CD4-positive, alpha-beta T cell treated with Interleukin-10 for 1 hour (primary cell): ENCODE results near the gene MRAP.
"Not testable (repeated sequence)": the region's sequence is repeated elsewhere in the genome, so short reads cannot be mapped to it uniquely, and the experiment has no call there.

Experiments used
- DNase-seq: peaks from one replicate; pipeline ENCODE4 v3.0.0-alpha.2; 2020

Gene MRAP

DNA sequence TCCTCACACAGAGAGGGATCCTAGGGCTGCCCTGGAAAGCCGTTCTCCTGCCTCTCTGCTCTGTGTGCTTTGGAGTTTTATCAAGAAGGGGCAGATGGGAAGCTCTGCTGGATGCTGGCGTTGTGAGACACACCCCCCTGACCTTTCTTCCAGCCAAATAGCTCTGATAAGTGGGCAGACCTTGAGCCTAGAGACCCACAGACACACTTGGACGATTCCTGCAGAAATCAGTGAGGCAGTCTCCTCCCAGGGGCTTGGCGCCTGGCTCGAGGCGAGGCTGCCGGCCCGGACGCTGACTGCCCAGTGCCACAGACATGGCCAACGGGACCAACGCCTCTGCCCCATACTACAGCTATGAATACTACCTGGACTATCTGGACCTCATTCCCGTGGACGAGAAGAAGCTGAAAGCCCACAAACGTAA is at the start of gene MRAP:
Gene MRAP, plus strand, starts transcription at position 198 of the 424 bp plus-strand sequence. Its CDS starts 117 bp downstream, at position 315.
- no peak for DNase-seq

DNA sequence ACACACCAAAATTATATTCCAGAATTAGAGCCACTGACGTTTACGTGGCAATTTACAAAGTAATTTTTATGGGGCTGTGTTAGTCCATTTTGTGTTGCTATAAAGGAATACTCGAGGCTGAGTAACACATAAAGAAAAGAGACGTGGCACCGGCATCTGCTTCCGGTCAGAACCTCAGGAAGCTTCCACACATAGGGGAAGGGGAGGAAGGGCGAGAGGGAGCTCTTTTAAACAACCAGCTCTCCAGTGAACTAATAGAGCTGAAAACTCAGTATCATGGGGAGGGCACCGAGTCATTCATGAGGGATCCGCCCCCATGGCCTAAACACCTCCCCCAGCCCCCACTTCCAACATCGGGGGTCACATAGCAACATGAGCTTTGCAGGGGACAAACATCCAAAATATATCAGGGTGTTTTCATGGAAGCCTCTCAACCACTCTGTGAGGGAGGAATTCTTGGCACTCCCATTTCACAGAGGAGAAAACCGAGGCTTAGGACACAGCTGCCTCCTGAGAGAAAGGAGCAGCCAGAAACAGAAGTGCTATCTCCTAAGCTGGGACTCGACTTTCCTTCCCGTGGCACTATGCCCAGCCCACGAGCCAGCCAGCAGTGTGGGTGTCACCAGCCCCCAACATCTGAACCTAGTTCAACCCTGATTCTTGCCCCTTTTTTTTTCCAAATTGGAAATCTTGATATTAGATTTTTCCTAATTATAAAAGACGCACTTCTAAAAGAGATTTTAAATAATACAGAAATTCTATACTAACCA is 49.0 kb upstream of the MRAP start:
- DNase-seq: no peak

DNA sequence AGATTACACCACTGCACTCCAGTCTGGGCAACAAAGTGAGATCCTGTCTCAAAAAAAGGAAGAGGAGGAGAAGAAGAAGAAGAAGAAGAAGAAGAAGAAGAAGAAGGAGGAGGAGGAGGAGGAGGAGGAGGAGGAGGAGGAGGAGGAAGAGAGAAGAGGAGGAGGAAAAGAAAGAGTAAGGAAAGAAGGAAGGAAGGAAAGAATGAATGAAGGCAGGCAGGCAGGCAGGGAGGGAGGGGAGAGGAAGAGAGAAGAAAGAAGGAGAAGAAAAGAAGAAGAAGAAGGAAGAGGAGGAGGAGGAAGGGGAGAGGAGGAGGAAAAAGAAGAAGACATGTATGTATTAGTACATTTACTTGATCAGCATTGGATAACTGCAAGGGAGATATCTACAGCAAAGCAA is 46.5 kb upstream of the MRAP start:
- DNase-seq: no peak

DNA sequence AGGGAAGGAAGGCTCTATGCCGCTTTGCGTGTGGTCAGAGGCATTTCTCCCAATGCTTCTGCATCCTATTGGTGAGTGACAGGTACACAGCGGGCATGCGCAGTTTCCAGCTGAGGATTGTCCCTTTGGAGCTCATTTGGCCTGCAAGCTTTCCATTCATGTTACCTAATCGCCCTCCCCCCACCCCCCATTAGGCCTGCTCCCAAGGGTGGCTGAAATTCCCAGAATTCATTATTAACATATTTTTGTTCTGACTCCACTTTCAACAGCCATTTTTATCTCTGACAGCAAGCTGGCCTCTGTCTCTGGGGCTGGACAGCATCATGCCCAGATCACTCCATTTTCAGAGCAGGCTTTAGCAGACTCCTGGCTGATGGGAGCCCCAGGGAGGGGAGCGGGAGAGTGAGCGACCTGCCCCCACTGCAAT is 45.4 kb upstream of the MRAP start:
- DNase-seq: no peak

DNA sequence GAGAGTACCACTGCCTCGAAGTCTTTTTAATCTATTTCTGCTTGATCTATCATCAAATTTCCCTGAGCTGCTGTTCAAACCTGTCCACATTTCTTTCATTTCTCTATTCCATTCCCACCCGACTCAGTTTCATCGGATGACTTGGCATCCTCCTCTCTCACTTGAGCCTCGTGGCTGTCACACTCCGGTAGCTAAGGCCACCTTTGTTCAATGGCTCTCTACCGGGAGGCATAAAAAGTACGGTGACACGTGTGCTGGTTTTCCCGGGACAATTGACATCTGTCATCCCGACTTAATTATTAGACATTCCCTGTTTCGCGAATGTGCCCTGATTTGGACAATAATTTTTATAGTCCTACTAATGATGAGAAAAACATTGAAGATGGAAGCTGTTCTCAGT is 42.4 kb upstream of the MRAP start:
- DNase-seq: no peak

DNA sequence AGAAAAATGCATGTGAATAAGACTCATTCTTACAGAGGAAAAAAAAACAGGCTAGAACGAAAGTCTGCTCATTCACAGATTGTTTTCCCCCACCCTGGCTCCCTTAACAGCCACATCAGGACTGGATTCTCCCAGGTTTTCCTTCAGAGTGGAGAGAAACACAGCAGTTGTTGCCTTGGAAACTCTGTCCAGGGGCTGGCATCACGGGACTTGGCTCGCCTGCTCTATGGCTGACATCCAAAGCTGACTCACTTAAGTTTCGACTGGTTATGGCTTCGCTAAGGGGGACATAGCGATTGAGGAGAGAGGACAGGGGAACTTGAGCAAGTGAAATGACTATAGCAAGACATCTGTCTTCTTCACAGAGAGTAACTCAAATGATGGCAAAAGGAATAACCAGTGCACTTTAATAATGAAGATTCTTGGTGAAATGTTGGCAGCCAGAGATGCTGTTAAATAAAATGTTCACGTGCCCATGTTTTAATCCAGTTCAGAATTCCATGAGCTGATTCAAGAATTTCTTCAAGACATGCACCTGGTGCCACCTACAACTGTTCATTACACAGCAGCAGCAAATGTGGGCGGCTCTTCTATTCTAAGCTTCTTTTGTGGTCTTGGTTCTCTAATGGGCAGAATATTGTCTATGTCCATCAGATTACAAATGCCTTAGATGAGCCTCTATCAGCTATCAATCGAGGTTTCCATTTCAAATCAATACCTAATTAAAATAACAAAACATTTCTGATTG is 41.6 kb upstream of the MRAP start:
- DNase-seq: no peak

DNA sequence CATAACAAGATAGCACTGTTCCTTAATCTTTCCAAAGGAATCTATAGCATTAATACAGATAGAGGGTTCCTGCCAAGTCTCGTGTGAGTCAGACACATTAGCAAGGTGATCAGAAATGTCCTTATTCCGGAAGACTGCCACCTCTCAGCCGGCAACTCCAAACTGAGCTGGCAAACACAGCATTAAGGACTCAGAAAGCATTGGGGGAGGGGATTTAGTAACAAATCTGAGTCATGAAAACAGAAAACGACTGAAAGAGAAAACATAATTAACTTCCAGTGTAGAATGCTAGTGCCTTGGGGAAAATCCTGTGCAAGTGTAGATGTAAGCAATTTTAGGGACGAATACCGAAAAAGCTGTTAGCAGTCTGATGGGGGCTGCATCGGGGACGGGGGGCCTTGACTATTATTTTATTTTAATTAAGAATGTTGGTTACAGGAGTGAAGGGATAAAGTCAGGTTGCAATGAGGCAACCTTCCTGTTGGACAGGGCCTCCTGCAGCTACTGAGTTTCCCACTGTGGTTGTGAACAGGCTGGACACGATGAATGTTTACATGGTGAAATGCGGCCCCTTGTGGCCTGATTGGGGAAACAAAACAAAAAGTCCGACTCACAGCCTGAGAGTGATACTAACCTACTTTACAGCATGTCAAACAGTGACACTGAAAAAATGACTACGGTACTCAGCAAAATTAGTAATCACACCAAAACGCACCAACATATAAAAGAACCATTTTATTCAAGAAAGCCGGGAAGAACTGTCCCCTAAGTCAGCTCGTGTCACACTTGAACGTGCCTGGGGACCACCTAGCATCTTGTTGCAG is 40.5 kb upstream of the MRAP start:
- DNase-seq: peak; percentile 43

DNA sequence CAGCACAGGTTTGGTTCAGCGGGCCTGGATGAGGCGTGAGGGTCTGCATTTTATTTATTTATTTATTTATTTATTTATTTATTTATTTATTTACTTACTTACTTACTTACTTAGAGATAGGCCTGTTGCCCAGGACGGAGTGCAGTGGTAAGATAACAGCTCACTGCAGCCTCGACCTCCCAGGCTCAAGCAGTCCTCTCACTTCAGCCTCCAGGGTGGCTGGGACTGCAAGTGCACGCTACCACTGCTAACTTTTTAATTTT is 39.9 kb upstream of the MRAP start:
- not testable (repeated sequence) for DNase-seq

DNA sequence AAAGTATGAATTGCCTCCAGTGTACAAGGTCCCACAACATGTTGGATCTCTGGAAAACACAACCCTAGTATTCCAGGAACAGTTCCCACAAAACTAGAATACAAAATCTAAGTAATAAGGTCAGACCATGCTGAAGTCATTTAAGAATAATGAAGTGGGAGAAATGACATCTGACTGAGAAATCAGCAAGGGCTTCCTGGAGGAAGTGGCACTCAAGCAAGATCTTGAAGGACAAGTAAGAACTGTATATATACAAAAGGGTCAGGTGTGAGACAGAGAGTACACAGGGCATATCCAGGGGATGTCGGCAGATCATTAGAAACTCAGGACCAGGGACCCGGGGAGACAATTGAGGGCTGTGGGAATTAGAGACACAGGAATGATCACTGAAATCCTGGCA is 38.5 kb upstream of the MRAP start:
- DNase-seq: no peak

DNA sequence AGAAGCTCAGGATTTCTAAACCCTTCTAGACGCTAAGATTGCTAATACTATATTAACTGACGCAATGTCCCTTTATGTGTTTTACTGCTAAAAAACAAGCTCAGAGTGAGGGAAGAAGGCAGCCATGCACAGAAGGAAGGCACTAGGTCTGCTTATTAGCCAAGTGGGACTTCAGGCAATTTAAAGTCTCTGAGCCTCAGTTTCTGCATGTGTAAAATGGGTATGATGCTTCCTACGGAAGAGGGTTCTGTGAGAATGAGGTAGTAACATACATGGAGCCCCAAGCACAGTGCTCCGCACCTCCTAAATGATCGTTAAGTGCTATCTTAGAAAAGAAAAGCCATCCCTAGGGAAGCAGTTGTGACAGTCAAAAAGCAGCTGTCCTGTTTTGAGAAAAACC is 36.7 kb upstream of the MRAP start:
- DNase-seq: no peak

DNA sequence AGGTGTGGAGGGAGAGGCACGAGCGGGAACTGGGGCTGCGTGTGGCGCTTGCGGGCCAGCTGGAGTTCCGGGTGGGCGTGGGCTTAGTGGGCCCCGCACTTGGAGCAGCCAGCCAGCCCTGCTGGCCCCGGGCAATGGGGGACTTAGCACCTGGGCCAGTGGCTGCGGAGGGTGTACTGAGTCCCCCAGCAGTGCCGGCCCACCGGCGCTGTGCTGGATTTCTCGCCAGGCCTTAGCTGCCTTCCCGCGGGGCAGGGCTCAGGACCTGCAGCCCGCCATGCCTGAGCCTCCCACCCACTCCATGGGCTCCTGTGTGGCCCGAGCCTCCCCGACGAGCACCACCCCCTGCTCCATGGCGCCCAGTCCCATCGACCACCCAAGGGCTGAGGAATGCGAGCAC is 33.3 kb upstream of the MRAP start:
- not testable (repeated sequence) for DNase-seq

DNA sequence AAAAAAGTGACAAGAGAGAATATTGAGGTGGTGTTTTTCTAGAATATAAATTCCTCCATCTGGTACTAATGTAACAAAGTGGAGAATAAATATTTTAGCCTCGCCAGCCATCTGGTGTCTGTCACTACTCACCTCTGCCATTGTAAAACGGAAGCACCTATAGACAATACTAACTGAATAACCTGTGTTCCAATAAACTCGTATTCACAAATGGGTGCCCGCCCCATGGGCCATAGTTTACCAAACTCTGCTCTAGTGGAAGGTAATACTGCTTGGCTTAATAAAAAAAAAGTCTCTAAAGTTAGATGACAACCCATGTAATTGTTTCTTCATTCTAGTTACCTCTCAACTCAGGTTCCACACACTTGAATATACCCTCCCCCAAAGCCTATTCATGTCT is 27.9 kb upstream of the MRAP start:
- no peak for DNase-seq

DNA sequence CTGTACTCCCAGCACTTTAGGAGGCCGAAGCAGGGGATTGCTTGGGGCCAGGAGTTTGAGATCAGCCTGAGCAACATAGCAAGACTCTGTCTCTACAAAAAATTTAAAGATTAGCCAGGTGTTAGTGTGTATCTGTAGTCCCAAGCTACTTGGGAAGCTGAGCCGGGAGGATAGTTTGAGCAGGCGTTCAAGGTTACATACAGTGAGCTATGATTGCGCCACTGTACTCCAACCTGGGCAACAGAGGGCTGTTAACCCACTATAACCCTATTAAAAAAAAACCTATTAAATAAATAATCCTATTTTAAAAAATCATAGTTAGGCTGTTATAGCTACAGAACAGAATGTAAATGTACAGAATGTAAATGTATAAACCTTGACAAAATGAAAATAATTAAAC is 22.0 kb upstream of the MRAP start:
- DNase-seq: no peak

DNA sequence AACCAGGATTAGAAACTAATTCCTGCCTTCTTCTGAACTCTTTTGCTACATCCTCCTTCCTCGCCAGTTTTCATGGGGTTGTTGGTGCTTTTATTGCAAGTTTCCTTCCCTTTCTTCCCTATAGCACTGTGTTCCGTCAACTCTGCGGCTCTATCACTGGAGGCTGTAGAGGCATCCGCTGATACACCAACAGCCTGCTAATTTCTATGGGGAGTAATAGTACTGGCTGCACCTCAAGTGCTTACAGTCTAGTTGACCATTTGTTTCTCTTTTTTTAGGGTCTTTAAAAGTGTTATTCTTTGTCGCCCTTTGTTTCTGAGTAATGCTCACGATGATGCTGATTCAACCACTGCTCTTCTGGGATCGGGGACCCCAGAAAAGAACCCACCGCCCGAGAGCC is 20.6 kb upstream of the MRAP start:
- DNase-seq: no peak

DNA sequence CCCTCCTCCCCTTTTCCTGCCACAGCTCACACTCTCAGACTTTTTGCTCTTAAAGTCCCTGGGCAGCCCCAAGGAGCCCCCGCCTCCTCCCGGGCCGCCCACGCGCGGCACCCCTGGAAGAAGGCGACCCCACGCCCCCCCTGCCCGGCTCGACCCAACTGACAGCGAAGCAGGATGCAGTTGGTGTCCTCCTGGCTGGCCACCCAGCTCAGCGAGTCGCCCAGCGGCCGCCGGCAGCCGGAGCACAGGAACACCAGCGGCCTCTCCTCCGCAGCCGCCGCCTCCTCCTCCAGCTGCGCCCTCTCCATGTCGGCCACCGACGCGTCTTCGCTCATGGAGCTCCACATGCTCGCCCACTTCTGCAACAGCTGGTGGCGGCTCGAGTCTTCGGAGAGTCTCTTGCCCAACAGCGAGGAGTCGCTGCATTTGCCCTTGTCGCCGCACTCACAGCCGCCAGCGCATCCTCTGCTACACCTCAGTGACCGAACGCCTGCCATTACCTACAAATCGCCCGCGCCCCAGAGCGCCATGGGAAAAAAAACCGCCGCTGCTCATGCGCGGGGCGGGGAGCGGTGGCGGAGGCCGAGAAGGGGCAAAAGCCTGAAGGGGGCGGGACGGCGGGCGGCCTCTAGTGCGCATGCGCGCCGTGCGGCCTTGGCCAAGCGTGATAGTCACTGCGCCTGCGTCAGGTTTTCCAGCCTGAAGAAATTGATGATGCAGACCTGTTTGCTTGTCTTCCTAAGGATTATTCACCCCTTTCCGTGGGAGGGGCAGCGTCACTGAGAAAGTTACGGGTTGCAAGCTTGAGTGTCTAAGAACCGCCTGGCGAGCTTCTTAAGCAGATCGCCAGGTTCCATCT is 19.9 kb upstream of the MRAP start, which contains the start of gene MIS18A:
Gene MIS18A, minus strand, starts transcription at position 532 of the 859 bp plus-strand sequence. Its CDS starts 35 bp downstream, at position 497.
- DNase-seq: peak; percentile 97

DNA sequence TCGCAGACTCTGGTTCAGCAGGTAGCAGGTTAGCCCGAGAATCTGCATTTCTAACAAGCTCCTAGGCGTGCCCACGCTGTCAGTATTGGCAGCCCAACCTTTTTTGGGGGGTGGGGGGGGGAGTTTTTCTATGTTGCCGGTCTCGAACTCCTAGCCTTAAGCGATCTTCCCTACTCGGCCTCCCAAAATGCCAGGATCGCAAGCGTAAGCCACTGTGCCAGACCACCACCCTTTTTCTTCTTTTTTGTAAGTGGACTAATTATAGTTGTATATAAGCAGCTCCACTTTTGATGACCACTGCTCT is 19.3 kb upstream of the MRAP start:
- no peak for DNase-seq

DNA sequence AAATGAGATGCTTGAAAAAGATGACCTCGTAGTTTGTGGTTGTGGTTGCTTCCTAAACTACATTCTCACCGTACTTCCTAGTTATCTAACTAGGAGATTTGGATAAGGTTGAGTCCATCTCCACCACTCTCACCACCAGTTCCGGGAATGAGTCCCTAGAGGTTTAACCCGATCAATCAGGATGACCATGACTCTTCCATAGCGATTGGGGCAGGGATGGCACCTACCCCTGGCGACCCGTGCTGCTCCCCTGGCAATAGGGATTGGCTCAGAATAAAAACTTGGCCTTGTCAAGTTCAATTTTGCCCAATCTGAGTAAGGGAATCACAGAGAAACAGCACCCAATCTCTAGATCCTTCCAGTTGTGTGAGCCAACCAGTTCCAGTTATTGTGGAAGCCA is 17.1 kb upstream of the MRAP start:
- no peak for DNase-seq

DNA sequence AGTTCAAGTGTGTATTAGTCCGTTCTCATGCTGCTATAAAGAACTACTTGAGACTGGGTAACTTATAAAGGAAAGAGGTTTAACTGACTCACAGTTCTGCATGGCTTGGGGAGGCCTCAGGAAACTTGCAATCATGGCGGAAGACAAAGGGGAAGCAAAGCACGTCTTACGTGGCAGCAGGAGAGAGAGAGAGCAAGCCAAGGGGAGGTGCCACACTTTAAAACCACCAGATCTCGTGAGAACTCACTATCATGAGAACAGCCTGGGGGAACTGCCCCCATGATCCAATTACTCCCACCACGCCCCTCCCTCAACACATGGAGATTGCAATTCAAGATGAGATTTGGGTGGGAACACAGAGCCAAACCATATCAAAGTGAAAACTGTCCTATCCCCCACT is 15.7 kb upstream of the MRAP start:
- DNase-seq: no peak

DNA sequence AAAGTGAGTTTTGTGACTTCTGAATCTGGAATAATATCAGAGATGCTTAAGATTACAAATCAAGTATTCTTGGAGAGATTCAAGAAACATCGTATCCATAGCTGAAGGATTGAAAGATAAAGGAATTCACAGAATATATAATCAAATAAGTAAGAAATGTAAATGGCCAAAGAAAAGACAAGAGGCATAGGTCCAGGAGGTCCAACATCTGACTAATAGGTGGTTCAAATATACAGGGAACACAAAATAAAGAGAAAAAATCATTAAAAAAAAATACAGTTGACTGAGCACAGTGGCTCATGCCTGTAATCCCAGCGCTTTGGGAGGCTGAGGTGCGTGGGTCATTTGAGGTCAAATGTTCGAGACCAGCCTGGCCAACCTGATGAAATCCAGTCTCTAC is 13.2 kb upstream of the MRAP start:
- no peak for DNase-seq

DNA sequence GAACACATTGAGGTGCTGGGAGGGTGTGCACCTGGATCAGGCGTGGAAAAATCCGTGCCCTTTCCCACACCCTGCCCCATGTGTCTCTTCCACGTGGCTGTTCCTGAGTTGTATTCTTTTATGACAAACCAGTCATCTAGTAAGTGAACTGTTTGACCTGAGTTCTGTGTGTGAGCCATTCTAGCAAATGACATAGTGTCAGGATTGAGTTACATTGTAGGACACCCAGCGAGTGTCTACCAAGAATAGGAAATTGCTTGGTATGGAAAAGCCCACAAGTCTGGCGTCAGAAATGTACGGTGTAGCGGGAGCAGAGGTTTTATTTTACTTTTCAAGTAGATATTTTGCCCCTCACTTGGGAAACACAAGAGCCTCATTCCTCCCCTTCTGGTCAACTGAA is 1.2 kb upstream of the MRAP start:
- DNase-seq: no peak

DNA sequence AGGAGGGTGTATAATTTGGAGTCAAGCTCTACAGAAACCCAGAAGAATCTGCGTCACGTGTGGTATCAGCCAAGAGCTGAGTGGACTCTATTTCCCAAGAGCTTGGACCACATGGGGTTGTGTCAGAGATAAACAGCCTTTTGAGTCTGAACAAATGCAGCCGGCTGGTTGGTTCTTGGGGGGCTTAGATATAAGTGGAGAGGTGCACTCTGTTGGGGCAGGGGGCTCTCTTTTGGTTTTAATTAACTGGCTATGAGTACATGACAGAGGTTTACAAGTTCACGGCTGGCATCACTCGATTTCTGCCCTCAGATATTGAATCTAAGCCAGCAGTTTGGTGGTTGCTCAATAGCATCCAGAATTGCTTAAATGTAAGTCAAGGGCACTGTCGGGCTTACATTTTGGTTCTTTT is 501 bp upstream of the MRAP start:
- DNase-seq: no peak

DNA sequence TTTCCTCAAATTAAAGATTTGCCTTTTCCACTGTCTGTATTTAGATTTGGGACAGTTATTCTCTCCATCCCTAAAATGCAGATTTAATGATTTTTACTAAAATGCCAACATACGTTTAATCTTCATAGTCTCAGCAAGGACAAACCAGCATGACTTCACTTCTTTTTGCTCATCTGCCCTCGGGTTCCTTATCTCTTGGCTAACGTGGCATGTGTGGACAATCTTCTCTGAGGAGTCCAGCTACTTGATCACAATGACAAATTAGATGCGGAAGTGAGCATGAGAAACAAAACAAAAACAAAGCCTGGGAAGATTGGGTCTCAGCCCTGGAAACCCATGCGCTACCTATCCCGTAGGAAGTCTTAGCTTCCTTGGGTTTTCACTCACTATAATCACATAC is 1.0 kb downstream of the MRAP start:
- DNase-seq: no peak

DNA sequence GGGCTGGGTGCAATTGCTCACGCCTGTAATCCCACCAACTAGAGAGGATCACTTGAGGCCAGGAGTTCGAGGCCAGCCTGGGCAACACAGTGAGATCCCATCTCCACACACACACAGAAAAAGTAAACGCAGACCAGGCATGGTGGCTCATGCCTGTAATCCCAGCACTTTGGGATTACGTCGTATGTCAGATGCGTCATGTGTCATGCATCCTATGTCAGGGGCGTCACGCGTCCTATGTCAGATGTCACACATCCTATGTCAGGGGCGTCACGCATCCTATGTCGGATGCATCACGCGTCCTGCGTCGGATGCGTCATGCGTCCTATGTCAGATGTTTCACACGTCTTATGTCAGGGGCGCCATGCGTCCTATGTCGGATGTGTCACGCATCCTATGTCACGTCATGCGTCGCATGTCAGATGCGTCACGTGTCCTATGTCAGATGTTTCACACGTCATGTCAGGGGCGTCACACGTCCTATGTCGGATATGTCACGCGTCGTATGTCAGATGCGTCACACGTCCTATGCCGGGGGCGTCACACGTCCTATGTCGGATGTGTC is 1.5 kb downstream of the MRAP start:
- DNase-seq: no peak
